Measurements from ENCODE around the gene CLCN7. TPM values are rescaled to one million over a fixed set of nuclear protein-coding genes. Genes with fewer than 3 reads are reported as not detected.

The CLCN7 gene, protein sequence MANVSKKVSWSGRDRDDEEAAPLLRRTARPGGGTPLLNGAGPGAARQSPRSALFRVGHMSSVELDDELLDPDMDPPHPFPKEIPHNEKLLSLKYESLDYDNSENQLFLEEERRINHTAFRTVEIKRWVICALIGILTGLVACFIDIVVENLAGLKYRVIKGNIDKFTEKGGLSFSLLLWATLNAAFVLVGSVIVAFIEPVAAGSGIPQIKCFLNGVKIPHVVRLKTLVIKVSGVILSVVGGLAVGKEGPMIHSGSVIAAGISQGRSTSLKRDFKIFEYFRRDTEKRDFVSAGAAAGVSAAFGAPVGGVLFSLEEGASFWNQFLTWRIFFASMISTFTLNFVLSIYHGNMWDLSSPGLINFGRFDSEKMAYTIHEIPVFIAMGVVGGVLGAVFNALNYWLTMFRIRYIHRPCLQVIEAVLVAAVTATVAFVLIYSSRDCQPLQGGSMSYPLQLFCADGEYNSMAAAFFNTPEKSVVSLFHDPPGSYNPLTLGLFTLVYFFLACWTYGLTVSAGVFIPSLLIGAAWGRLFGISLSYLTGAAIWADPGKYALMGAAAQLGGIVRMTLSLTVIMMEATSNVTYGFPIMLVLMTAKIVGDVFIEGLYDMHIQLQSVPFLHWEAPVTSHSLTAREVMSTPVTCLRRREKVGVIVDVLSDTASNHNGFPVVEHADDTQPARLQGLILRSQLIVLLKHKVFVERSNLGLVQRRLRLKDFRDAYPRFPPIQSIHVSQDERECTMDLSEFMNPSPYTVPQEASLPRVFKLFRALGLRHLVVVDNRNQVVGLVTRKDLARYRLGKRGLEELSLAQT
- 10 to 100 TPM; 47.5 to 62.6 (median 51.3) TPM for total RNA-seq (2021; fragmentation: NEBNext Ultra II Directional; extraction: Animal tissue kit (Norgen Biotek cat#: 25700))
- long read RNA-seq, partial matches to known transcripts, result 6 of 11 reads
- long read RNA-seq, other reads (novel, unspliced or antisense), result 5 of 11 reads

DNA sequence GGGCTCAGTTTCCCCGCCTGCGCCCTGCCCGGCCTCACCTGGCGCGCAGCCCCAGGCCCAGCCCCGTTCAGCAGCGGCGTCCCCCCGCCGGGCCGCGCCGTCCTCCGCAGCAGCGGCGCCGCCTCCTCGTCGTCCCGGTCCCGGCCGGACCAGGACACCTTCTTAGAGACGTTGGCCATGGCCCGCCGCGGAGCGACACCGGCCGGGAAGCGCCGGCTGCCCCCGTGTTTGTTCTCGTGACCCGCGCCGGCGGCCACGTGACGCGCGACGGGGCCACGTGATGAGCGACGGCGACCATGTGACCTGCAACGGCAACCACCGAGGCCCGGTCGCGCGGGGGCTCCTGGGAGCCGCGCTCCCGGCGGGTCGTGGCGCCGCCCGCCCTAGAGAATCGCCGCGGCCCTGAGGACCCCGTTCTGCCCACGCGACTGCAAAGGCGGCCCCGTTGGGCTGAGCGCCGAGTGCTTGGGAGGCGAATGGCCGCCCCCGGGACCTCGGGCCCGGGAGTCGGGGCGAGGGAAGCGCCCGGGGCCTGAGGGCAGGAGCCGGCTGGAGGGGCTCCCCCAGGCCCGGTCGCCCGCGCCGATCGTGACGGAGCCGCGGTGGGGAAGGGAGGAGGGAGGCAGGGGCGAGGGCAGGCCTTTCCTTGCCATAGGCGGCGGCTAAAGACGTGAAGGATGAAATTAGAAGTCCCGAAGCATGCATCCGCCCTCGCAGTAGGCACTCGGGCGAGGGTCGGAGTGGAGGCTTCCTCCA, at the start of gene CLCN7:
TSS of gene CLCN7 (minus strand) at position 233 of the 756 bp plus-strand sequence. CDS start at position 179, 54 bp downstream.
- peak within 1 kb of the TSS; percentile 87 for H3K4me3 Mint-ChIP-seq
- H3K9me3 Mint-ChIP-seq, result no peaks in the 10 kb centered on the region
- peak; percentile 78 for DNase-seq
- H3K27me3 Mint-ChIP-seq (ENCODE audit: insufficient read depth), result peaks cover 4% of the 10 kb centered on the region
- TF ChIP-seq, protein P1, sequence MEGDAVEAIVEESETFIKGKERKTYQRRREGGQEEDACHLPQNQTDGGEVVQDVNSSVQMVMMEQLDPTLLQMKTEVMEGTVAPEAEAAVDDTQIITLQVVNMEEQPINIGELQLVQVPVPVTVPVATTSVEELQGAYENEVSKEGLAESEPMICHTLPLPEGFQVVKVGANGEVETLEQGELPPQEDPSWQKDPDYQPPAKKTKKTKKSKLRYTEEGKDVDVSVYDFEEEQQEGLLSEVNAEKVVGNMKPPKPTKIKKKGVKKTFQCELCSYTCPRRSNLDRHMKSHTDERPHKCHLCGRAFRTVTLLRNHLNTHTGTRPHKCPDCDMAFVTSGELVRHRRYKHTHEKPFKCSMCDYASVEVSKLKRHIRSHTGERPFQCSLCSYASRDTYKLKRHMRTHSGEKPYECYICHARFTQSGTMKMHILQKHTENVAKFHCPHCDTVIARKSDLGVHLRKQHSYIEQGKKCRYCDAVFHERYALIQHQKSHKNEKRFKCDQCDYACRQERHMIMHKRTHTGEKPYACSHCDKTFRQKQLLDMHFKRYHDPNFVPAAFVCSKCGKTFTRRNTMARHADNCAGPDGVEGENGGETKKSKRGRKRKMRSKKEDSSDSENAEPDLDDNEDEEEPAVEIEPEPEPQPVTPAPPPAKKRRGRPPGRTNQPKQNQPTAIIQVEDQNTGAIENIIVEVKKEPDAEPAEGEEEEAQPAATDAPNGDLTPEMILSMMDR (IDR thresholded peaks at IDR 0.05), result no peak
- peak within 1 kb of the TSS; percentile 80 for H3K27ac Mint-ChIP-seq
- H3K4me1 Mint-ChIP-seq (ENCODE audit: low read depth), result peaks cover 25% of the 10 kb centered on the region
- no peaks in the 10 kb centered on the region; the same call in 1 of the 2 replicates for H3K36me3 Mint-ChIP-seq (ENCODE audit: low read depth)

DNA sequence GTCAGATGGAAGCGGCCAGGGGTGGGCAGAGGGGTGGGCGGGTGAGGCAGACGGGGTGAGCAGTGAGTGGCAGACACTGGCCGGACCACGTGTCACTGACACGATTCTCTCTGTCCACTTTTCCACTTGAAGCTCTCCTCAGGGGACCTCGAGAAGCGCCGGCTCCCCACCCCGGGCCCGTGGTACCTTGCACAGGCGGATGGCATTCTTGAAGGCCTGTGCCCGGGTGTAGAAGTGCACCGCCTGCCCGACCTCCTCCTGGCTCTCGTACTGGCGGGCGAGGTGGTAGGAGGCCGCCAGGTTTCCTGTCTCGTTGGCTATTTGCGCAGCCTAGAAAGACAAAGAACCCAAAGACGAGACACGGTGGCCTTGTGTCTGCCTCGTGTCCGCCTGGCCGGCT, 49.5 kb upstream of the CLCN7 start:
- H3K4me1 Mint-ChIP-seq (ENCODE audit: low read depth), result peaks cover 5% of the 10 kb centered on the region
- H3K36me3 Mint-ChIP-seq (ENCODE audit: low read depth), result peaks cover 4% of the 10 kb centered on the region; the same call in 1 of the 2 replicates
- DNase-seq, result no peak
- no peak overlapping the region for H3K27ac Mint-ChIP-seq
- H3K9me3 Mint-ChIP-seq, result no peaks in the 10 kb centered on the region
- no peaks in the 10 kb centered on the region for H3K27me3 Mint-ChIP-seq (ENCODE audit: insufficient read depth)
- TF ChIP-seq, protein P1 (IDR thresholded peaks at IDR 0.05), result no peak
- no peak overlapping the region for H3K4me3 Mint-ChIP-seq

DNA sequence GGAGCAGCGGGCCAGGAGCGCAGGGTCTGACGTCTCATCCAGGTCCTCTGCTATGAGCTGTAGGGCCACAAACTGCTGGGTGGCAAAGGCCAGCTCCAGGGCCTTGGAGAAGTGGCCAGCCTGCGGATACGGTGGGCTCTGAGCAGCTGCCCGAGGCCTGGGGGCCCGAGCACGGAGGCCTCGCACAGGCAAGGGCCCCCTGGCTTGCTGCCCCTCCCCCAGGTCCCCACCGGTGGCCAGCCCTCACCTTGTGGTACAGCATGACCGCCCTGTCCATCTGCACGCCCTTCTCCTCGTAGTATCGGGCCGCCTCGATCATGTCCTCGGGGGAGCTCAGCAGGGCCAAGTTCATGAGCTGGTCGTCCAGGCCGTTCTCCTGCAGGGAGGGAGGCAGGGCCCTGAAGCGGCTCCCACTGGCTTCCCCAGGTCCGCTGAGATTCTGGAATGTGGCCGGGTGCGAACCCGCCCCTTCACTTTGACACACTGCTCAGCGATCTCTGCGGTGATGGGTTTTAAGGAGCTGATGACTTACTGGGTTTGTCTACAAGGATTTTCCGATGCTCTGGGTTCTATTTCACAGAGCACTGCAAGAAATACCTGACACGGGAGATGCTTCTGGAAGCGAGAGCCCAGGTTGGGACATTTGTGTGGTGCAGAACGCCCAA, 48.9 kb upstream of the CLCN7 start:
- DNase-seq, result no peak
- TF ChIP-seq, protein P1 (IDR thresholded peaks at IDR 0.05), result no peak
- H3K4me1 Mint-ChIP-seq (ENCODE audit: low read depth), result peaks cover 5% of the 10 kb centered on the region
- peaks cover 4% of the 10 kb centered on the region; the same call in 1 of the 2 replicates for H3K36me3 Mint-ChIP-seq (ENCODE audit: low read depth)
- no peaks in the 10 kb centered on the region for H3K27me3 Mint-ChIP-seq (ENCODE audit: insufficient read depth)
- H3K9me3 Mint-ChIP-seq, result no peaks in the 10 kb centered on the region
- H3K4me3 Mint-ChIP-seq, result no peak overlapping the region
- no peak overlapping the region for H3K27ac Mint-ChIP-seq

DNA sequence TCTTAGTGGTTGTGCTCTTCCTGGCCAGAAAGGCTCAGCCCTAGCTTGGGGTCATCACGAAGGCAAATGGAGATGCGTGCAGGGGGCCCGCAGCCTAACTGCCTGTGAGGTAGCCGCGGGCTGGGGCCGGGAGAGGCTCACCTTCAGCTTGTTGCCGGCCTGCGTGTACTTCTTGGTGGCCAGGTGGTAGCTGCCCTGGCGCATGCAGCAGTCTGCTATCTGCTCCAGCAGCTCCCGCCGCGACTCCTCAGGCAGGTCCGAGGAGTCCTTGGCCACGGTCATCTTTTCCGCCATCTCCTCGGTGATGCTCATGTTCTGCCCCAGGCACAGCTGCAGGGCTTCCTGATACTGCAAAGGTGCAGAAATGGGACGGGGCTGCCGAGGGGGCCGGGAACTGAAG, 45.6 kb upstream of the CLCN7 start:
- TF ChIP-seq, protein P1 (IDR thresholded peaks at IDR 0.05), result no peak
- Mint-ChIP-seq H3K27ac (no peak overlapping the region), H3K27me3 (ENCODE audit: insufficient read depth) (no peaks in the 10 kb centered on the region; the same call in 1 of the 2 replicates), H3K4me1 (ENCODE audit: low read depth) (no peaks in the 10 kb centered on the region), H3K9me3 (no peaks in the 10 kb centered on the region), H3K36me3 (ENCODE audit: low read depth) (no peaks in the 10 kb centered on the region), H3K4me3 (no peak overlapping the region)
- no peak for DNase-seq

Data from HFFc6 (cell line).